RCC 7860 (cell line): ENCODE measurements around the gene TPPP2.
"Not testable (repeated sequence)": the region's sequence is repeated elsewhere in the genome, so short reads cannot be mapped to it uniquely, and the experiment has no call there.

Experiments
- DNase-seq: peaks from one replicate; pipeline ENCODE4 v3.0.0-alpha.2; 2015; ENCODE audit warnings: low spot score
- FAIRE-seq: peaks from 2 replicates; lab custom pipeline; 2012; peaks lifted over from hg19 to GRCh38; lab: Jason Lieb, UNC

The TPPP2 gene

GRCh38 chr14:21029917-21030316 lies at the start of gene TPPP2:
TSS of gene TPPP2 (plus strand) at chr14:21030217. CDS start at chr14:21030582, 365 bp downstream.
- DNase-seq (no peak), FAIRE-seq (no peak)

GRCh38 chr14:20980906-20981305 lies 49.1 kb upstream of the TPPP2 start:
- FAIRE-seq (no peak), DNase-seq (no peak)

GRCh38 chr14:20982646-20983369 lies 47.2 kb upstream of the TPPP2 start:
- FAIRE-seq, result no peak

GRCh38 chr14:20985650-20986049 lies 44.4 kb upstream of the TPPP2 start:
- not testable (repeated sequence) for DNase-seq, FAIRE-seq

More at GRCh38 chr14:20982646-20983369, 47.2 kb upstream of the TPPP2 start:
- no peak for DNase-seq

GRCh38 chr14:20986811-20987210 lies 43.2 kb upstream of the TPPP2 start:
- peak; percentile 72 for DNase-seq

GRCh38 chr14:20988717-20989470 lies 41.1 kb upstream of the TPPP2 start:
- DNase-seq (no peak), FAIRE-seq (no peak)

More at GRCh38 chr14:20986811-20987210, 43.2 kb upstream of the TPPP2 start:
- FAIRE-seq, result peak; percentile 85

GRCh38 chr14:20989471-20989786 lies 40.6 kb upstream of the TPPP2 start:
- DNase-seq (no peak), FAIRE-seq (no peak)

GRCh38 chr14:20989787-20990600 lies 40.0 kb upstream of the TPPP2 start, which contains the start of gene METTL17:
TSS of gene METTL17 (plus strand) at chr14:20989980. CDS start at chr14:20990003, 23 bp downstream.
- FAIRE-seq, result no peak

GRCh38 chr14:20996521-20996920 lies 33.5 kb upstream of the TPPP2 start:
- DNase-seq (no peak), FAIRE-seq (no peak)

More at GRCh38 chr14:20989787-20990600, 40.0 kb upstream of the TPPP2 start, which contains the start of gene METTL17:
- peak; percentile 82 for DNase-seq

GRCh38 chr14:20997115-20997514 lies 32.9 kb upstream of the TPPP2 start:
- no peak for FAIRE-seq

GRCh38 chr14:20997564-20997963 lies 32.5 kb upstream of the TPPP2 start:
- DNase-seq, result no peak
- no peak for FAIRE-seq

More at GRCh38 chr14:20997115-20997514, 32.9 kb upstream of the TPPP2 start:
- no peak for DNase-seq

GRCh38 chr14:20998139-20998538 lies 31.9 kb upstream of the TPPP2 start:
- DNase-seq, result no peak

GRCh38 chr14:20998674-20999366 lies 31.2 kb upstream of the TPPP2 start, which contains the start of gene SLC39A2:
TSS of gene SLC39A2 (plus strand) at chr14:20999293. CDS start at chr14:20999447, 154 bp downstream.
- DNase-seq (peak; percentile 19), FAIRE-seq (no peak)

More at GRCh38 chr14:20998139-20998538, 31.9 kb upstream of the TPPP2 start:
- FAIRE-seq, result no peak

- no peak for DNase-seq
- no peak for FAIRE-seq
Observed at GRCh38 chr14:20999591-20999990, 30.4 kb upstream of the TPPP2 start.

- DNase-seq, result no peak
- no peak for FAIRE-seq
Observed at GRCh38 chr14:21001218-21001617, 28.8 kb upstream of the TPPP2 start.

GRCh38 chr14:21003788-21004346 lies 26.1 kb upstream of the TPPP2 start:
- FAIRE-seq (no peak), DNase-seq (no peak)

- not testable (repeated sequence) for DNase-seq, FAIRE-seq
Observed at GRCh38 chr14:21009721-21010120, 20.3 kb upstream of the TPPP2 start.

GRCh38 chr14:21011136-21011535 lies 18.9 kb upstream of the TPPP2 start:
- FAIRE-seq (no peak), DNase-seq (no peak)

GRCh38 chr14:21014761-21015190 lies 15.2 kb upstream of the TPPP2 start:
- FAIRE-seq (no peak), DNase-seq (peak; percentile 45)

GRCh38 chr14:21015312-21015711 lies 14.7 kb upstream of the TPPP2 start:
- no peak for DNase-seq
- no peak for FAIRE-seq
